CD4-positive, CD25-positive, alpha-beta regulatory T cell (primary cell): ENCODE data around the gene DPP7. TPM values are rescaled to one million over a fixed set of nuclear protein-coding genes. Genes with fewer than 3 reads are reported as not detected.

Experiments
- ATAC-seq, 2 donors: fragments of 150-1000 bp; cut with Tn5 transposase; one replicate each; pipeline ENCODE4 v1.10.0; 2021; ENCODE audit warnings: low read depth in 2 of 2, moderate number of reproducible peaks in 2 of 2, moderate library complexity in 1 of 2
- DNase-seq, 3 donors: peaks; one replicate each; pipeline versions ENCODE4 v3.0.0 to v3.0.0-alpha.2; 2012 to 2022; ENCODE audit warnings: mixed read lengths in 1 of 3
- H3K27ac ChIP-seq: one replicate; pipeline ENCODE4 v1.7.0; 2013; ENCODE audit warnings: mild to moderate bottlenecking, low read length; ENCODE audit not compliant: insufficient read depth, poor library complexity, severe bottlenecking
- H3K27me3 ChIP-seq: one replicate; pipeline ENCODE4 v1.7.0; 2013; ENCODE audit warnings: low read length; ENCODE audit not compliant: control insufficient read depth, insufficient read depth
- H3K36me3 ChIP-seq: one replicate; pipeline ENCODE4 v1.7.0; 2013; ENCODE audit warnings: mild to moderate bottlenecking, low read length, moderate library complexity; ENCODE audit not compliant: control insufficient read depth, insufficient read depth
- H3K4me1 ChIP-seq: 2 replicates; pipeline ENCODE4 v1.7.0; 2013; ENCODE audit warnings: mild to moderate bottlenecking, low read length; ENCODE audit not compliant: insufficient read depth, control insufficient read depth, poor library complexity, severe bottlenecking
- H3K4me3 ChIP-seq: one replicate; pipeline ENCODE4 v1.7.0; 2013; ENCODE audit warnings: low read depth, mild to moderate bottlenecking, low read length, moderate library complexity
- H3K9me3 ChIP-seq, 2 experiments: 1 replicate in 1 of 2; 2 replicates in 1 of 2; pipeline ENCODE4 v1.7.0; 2013; ENCODE audit warnings: low read length in 2 of 2, mild to moderate bottlenecking in 1 of 2, moderate library complexity in 1 of 2; ENCODE audit not compliant: control insufficient read depth in 2 of 2
- H3K27ac Mint-ChIP-seq, 3 donors: one replicate each; pipeline ENCODE4 v1.8.0; 2020 to 2022; ENCODE audit warnings: mild to moderate bottlenecking in 3 of 3, mixed read lengths in 3 of 3, moderate library complexity in 2 of 3
- H3K27me3 Mint-ChIP-seq: one replicate; pipeline ENCODE4 v1.8.0; 2022; ENCODE audit warnings: mild to moderate bottlenecking, mixed read lengths
- H3K36me3 Mint-ChIP-seq: one replicate; pipeline ENCODE4 v1.8.0; 2020; ENCODE audit warnings: mixed read lengths
- H3K4me1 Mint-ChIP-seq, 4 donors: one replicate each; pipeline ENCODE4 v1.8.0; 2020 to 2022; ENCODE audit warnings: mixed read lengths in 4 of 4, mild to moderate bottlenecking in 1 of 4
- H3K4me3 Mint-ChIP-seq, 4 donors: one replicate each; pipeline ENCODE4 v1.8.0; 2020 to 2022; ENCODE audit warnings: mild to moderate bottlenecking in 4 of 4, mixed read lengths in 4 of 4, moderate library complexity in 3 of 4
- H3K9me3 Mint-ChIP-seq, 7 donors: one replicate each; pipeline ENCODE4 v1.8.0; 2020 to 2022; ENCODE audit warnings: mixed read lengths in 7 of 7, mild to moderate bottlenecking in 3 of 7, moderate library complexity in 2 of 7
- polyA plus RNA-seq, 4 donors: library from polyadenylated mRNA; unstranded; fragments of 300-500 nt; fragmentation: Illumina TruSeq; gene quantifications; one replicate each; pipeline ENCODE4 v1.2.3, GENCODE V29; 2021
- total RNA-seq: library from RNA; stranded (reverse); gene quantifications from one replicate; pipeline ENCODE4 v1.2.3, GENCODE V29; 2022

Gene DPP7
- total and polyA plus RNA-seq, 5 donors from 2014 or later: 119 to 343 (median 156) TPM

DNA sequence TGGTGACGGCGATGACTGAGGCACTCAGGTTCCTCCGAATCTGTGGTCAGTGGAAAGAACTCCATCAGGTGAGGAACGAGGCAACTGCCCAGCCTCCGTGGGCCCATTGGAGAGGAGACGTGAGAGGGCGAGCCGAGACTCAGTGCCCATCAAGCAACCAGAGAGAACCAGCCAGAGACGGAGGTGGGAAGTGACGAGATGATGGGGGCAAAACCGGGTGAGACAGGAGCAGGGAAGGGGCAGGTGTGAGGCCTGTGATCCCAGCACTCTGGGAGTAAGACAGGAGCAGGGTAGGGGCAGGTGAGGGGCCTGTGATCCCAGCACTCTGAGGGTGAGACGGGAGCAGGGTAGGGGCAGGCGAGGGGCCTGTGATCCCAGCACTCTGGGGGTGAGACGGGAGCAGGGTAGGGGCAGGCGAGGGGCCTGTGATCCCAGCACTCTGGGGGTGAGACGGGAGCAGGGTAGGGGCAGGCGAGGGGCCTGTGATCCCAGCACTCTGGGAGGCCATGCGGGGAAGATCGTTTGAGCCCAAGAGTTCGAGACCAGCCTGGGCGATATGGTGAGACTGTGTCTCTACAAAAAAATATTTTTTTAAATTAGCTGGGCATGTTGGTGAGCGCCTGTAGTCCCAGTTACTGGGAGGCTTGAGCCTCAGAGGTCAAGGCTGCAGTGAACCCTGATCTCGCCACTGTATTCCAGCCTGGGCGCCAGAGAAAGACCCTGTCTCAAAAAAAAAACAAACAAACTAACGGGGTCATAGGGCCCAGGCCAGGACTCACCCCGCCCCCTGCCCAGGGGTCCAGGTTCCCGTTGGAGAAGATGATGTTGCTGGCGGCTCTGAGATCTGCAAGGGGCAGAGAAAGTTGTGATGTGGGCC, 3.4 kb downstream of the DPP7 start:
- Histone ChIP-seq H3K4me3 (no peak overlapping the region), H3K27me3 (no peaks in the 10 kb centered on the region), H3K27ac (no peak overlapping the region), H3K9me3 (no peaks in the 10 kb centered on the region), H3K4me1 (peaks cover 15% of the 10 kb centered on the region), H3K36me3 (peaks cover 19% of the 10 kb centered on the region)
- no peaks in the 10 kb centered on the region for H3K36me3 Mint-ChIP-seq
- ATAC-seq (no peak), DNase-seq (no peak)
- H3K27me3 Mint-ChIP-seq: no peaks in the 10 kb centered on the region
- H3K27ac Mint-ChIP-seq: no peak overlapping the region
- H3K9me3 Mint-ChIP-seq: no peaks in the 10 kb centered on the region
- peaks cover 0 to 10% (median 0%) of the 10 kb centered on the region in 4 donors for H3K4me1 Mint-ChIP-seq
- peak overlapping the region in 2 of 4 donors; percentile 47 to 74 for H3K4me3 Mint-ChIP-seq

GRCh38 chr9:137110147-137110910, 4.2 kb downstream of the DPP7 start:
- H3K4me3 Mint-ChIP-seq: peak overlapping the region in 1 of 4 donors; percentile 47

DNA sequence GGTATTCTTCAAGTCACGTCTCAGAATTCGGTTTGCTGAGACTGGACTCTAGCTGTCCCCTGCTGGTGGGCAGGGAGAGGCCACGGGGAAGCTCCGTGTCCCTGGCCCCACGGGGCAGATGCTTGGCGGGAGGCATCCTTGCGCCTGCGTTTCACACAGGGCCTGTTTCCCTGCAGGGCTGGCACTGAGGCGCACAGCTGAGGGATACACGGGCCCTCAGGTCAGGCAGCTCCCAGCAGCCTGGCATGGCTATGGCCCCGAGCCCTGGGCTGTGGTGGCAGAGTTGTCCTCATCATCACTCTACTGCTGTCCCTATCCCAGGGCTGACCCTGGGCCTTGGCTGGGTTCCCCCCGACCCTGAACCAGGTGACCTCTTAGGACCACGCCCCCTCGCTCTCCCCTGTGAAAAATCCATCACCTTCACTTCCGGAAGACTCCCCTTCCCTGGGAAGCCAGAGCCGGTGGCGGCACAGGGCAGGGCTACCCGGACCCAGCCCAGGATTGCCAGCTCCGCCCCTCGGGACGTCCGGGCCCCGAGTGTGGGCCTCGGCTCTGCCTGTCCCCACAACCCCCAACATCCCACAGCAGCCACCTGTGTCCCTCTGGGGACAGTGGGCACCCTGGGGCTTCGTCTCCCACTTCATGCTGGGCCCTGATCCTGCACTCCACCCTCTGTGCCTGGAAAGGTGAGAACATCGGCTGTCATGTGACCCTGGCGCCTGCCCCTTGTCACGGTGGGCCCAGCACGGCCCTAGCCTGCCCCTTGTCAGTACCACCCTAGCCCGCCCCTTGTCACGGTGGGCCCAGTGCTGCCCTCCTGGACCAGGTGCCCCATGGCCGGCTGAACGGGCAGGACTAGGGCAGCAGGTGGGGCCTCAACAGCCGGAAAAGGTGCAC, 5.0 kb downstream of the DPP7 start:
- Histone ChIP-seq H3K27ac (no peak overlapping the region), H3K4me3 (no peak overlapping the region), H3K4me1 (peaks cover 7% of the 10 kb centered on the region), H3K36me3 (peaks cover 29% of the 10 kb centered on the region), H3K27me3 (no peaks in the 10 kb centered on the region), H3K9me3 (no peaks in the 10 kb centered on the region)
- ATAC-seq: no peak
- Mint-ChIP-seq H3K27me3 (no peaks in the 10 kb centered on the region), H3K9me3 (no peaks in the 10 kb centered on the region), H3K27ac (no peak overlapping the region), H3K4me1 (peaks cover 0 to 10% (median 0%) of the 10 kb centered on the region in 4 donors), H3K4me3 (peak overlapping the region in 2 of 4 donors; percentile 13 to 22), H3K36me3 (peaks cover 9% of the 10 kb centered on the region)
- no peak for DNase-seq

More at GRCh38 chr9:137110147-137110910, 4.2 kb downstream of the DPP7 start:
- H3K36me3 ChIP-seq: peaks cover 24% of the 10 kb centered on the region
- Mint-ChIP-seq H3K4me1 (peaks cover 0 to 10% (median 0%) of the 10 kb centered on the region in 4 donors), H3K27me3 (no peaks in the 10 kb centered on the region), H3K9me3 (no peaks in the 10 kb centered on the region), H3K27ac (no peak overlapping the region), H3K36me3 (peaks cover 5% of the 10 kb centered on the region)
- H3K27me3 ChIP-seq: no peaks in the 10 kb centered on the region
- ATAC-seq (no peak), DNase-seq (no peak)
- peaks cover 15% of the 10 kb centered on the region for H3K4me1 ChIP-seq
- H3K27ac ChIP-seq: no peak overlapping the region
- H3K9me3 ChIP-seq: no peaks in the 10 kb centered on the region
- no peak overlapping the region for H3K4me3 ChIP-seq

DNA sequence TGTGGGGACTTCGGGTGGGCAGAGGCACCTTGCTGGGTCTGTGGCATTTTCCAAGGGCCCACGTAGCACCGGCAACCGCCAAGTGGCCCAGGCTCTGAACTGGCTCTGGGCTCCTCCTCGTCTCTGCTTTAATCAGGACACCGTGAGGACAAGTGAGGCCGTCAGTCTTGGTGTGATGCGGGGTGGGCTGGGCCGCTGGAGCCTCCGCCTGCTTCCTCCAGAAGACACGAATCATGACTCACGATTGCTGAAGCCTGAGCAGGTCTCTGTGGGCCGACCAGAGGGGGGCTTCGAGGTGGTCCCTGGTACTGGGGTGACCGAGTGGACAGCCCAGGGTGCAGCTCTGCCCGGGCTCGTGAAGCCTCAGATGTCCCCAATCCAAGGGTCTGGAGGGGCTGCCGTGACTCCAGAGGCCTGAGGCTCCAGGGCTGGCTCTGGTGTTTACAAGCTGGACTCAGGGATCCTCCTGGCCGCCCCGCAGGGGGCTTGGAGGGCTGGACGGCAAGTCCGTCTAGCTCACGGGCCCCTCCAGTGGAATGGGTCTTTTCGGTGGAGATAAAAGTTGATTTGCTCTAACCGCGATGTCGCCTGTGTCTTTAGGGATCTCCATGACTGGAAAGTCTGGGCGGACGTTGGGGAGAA, 5.8 kb downstream of the DPP7 start:
- H3K9me3 ChIP-seq: no peaks in the 10 kb centered on the region
- no peak for ATAC-seq
- Mint-ChIP-seq H3K4me3 (peak overlapping the region in 2 of 4 donors; percentile 13 to 27), H3K27ac (no peak overlapping the region), H3K4me1 (peaks cover 0 to 10% (median 0%) of the 10 kb centered on the region in 4 donors), H3K9me3 (no peaks in the 10 kb centered on the region), H3K36me3 (peaks cover 9% of the 10 kb centered on the region), H3K27me3 (no peaks in the 10 kb centered on the region)
- peaks cover 7% of the 10 kb centered on the region for H3K4me1 ChIP-seq
- no peak overlapping the region for H3K27ac ChIP-seq
- no peak for DNase-seq
- H3K27me3 ChIP-seq: no peaks in the 10 kb centered on the region
- H3K4me3 ChIP-seq: no peak overlapping the region
- peaks cover 35% of the 10 kb centered on the region for H3K36me3 ChIP-seq

GRCh38 chr9:137107982-137108381, 6.6 kb downstream of the DPP7 start:
- Histone ChIP-seq H3K4me3 (no peak overlapping the region), H3K27ac (no peak overlapping the region), H3K9me3 (no peaks in the 10 kb centered on the region), H3K27me3 (no peaks in the 10 kb centered on the region), H3K4me1 (no peaks in the 10 kb centered on the region), H3K36me3 (peaks cover 43% of the 10 kb centered on the region)
- H3K4me1 Mint-ChIP-seq: peaks cover 0 to 5% (median 0%) of the 10 kb centered on the region in 4 donors
- no peaks in the 10 kb centered on the region for H3K9me3 Mint-ChIP-seq
- no peaks in the 10 kb centered on the region for H3K27me3 Mint-ChIP-seq
- DNase-seq (no peak), ATAC-seq (no peak)
- H3K27ac Mint-ChIP-seq: no peak overlapping the region
- H3K36me3 Mint-ChIP-seq: peaks cover 9% of the 10 kb centered on the region
- no peak overlapping the region for H3K4me3 Mint-ChIP-seq

GRCh38 chr9:137107312-137107921, 7.1 kb downstream of the DPP7 start:
- H3K27me3 Mint-ChIP-seq: no peaks in the 10 kb centered on the region
- no peaks in the 10 kb centered on the region for H3K9me3 ChIP-seq
- DNase-seq: no peak
- H3K9me3 Mint-ChIP-seq: no peaks in the 10 kb centered on the region
- H3K27ac Mint-ChIP-seq: no peak overlapping the region
- peaks cover 9% of the 10 kb centered on the region for H3K36me3 Mint-ChIP-seq
- no peak overlapping the region for H3K4me3 ChIP-seq
- H3K4me1 ChIP-seq: no peaks in the 10 kb centered on the region
- no peaks in the 10 kb centered on the region for H3K27me3 ChIP-seq
- peaks cover 49% of the 10 kb centered on the region for H3K36me3 ChIP-seq
- peaks cover 0 to 3% (median 0%) of the 10 kb centered on the region in 4 donors for H3K4me1 Mint-ChIP-seq
- no peak for ATAC-seq
- no peak overlapping the region for H3K4me3 Mint-ChIP-seq
- no peak overlapping the region for H3K27ac ChIP-seq
